OCI-M1 (cell line): Measurements from ENCODE around the gene BRAP.
"Not testable (repeated sequence)": the region's sequence is repeated elsewhere in the genome, so short reads cannot be mapped to it uniquely, and the experiment has no call there.

Experiments used
- DNase-seq: peaks from one replicate; lab custom pipeline; 2025; lab: John Stamatoyannopoulos, UW

The BRAP gene

GRCh38 chr12:111607239-111607638, 78.5 kb downstream of the BRAP start:
- no peak for DNase-seq

GRCh38 chr12:111606767-111607230, 79.0 kb downstream of the BRAP start:
- no peak for DNase-seq

- no peak for DNase-seq
These were observed 79.6 kb downstream of the BRAP start for GRCh38 chr12:111605911-111606766.

GRCh38 chr12:111602857-111603256, 82.9 kb downstream of the BRAP start:
- DNase-seq, result not testable (repeated sequence)

GRCh38 chr12:111602348-111602747, 83.4 kb downstream of the BRAP start:
- no peak for DNase-seq

GRCh38 chr12:111600986-111601385, 84.8 kb downstream of the BRAP start:
- not testable (repeated sequence) for DNase-seq

- DNase-seq, result no peak
These were observed 85.5 kb downstream of the BRAP start for GRCh38 chr12:111600205-111600642.

- DNase-seq, result peak; percentile 91
These were observed 86.1 kb downstream of the BRAP start for GRCh38 chr12:111599453-111600204.

GRCh38 chr12:111598637-111599452, 86.9 kb downstream of the BRAP start, which contains the start of gene ATXN2:
TSS of gene ATXN2 (minus strand) at chr12:111599315. CDS start at chr12:111599034, 281 bp downstream.
- peak; percentile 83 for DNase-seq

GRCh38 chr12:111597831-111598636, 87.7 kb downstream of the BRAP start:
- peak; percentile 78 for DNase-seq

GRCh38 chr12:111596985-111597830, 88.5 kb downstream of the BRAP start:
- peak; percentile 88 for DNase-seq

GRCh38 chr12:111595341-111595835, 90.4 kb downstream of the BRAP start:
- not testable (repeated sequence) for DNase-seq
